ENCODE measurements around the gene ZNF800. TPM values are rescaled to one million over a fixed set of nuclear protein-coding genes. Genes with fewer than 3 reads are reported as not detected.

Gene ZNF800
- total RNA-seq, 1 donor: 37.5 TPM

GRCh38 chr7:127322351-127322750 lies 70.2 kb downstream of the ZNF800 start:
- DNase-seq (ENCODE audit: low read depth): no peak
- TF ChIP-seq, protein P1, sequence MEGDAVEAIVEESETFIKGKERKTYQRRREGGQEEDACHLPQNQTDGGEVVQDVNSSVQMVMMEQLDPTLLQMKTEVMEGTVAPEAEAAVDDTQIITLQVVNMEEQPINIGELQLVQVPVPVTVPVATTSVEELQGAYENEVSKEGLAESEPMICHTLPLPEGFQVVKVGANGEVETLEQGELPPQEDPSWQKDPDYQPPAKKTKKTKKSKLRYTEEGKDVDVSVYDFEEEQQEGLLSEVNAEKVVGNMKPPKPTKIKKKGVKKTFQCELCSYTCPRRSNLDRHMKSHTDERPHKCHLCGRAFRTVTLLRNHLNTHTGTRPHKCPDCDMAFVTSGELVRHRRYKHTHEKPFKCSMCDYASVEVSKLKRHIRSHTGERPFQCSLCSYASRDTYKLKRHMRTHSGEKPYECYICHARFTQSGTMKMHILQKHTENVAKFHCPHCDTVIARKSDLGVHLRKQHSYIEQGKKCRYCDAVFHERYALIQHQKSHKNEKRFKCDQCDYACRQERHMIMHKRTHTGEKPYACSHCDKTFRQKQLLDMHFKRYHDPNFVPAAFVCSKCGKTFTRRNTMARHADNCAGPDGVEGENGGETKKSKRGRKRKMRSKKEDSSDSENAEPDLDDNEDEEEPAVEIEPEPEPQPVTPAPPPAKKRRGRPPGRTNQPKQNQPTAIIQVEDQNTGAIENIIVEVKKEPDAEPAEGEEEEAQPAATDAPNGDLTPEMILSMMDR (IDR thresholded peaks at IDR 0.05; ENCODE audit: insufficient read depth, low read length): no peak
- H3K4me3 ChIP-seq (ENCODE audit: low read depth, low read length): no peak overlapping the region

DNA sequence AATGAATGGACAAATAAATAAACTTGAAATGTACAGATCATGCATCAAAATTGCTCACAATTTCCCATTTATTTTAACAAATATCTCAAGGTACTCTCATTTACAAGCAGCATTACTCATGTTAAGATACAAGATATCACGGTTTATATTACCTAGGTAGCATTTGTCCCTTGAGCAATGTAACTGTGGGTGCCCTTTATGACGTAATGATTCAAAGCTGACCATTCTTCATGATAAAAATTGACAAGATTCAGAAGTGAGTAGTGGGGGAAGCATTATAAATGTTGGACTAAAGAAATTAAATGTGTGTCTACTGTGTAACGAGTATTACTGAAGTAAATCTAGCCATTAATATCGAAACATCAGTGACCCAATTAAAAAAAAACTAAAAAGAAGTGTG lies 71.5 kb downstream of the ZNF800 start:
- no peak for DNase-seq (ENCODE audit: low read depth)
- no peak overlapping the region for H3K4me3 ChIP-seq (ENCODE audit: low read depth, low read length)
- TF ChIP-seq, protein P1 (IDR thresholded peaks at IDR 0.05; ENCODE audit: insufficient read depth, low read length): no peak

Other genes with a start within 250 kb of the ZNF800 start
- 0.36 TPM in 1 of 2 replicates, not detected in the other for gene GRM8, start 139.8 kb downstream of the ZNF800 start, total RNA-seq (ENCODE audit: low replicate concordance)
- 16.1 and 27.7 TPM in 2 replicates for gene GCC1, start 192.9 kb upstream of the ZNF800 start, total RNA-seq (ENCODE audit: low replicate concordance)
- gene ARF5, start 195.7 kb upstream of the ZNF800 start, total RNA-seq (ENCODE audit: low replicate concordance): 43.6 and 105 TPM in 2 replicates
- 3.6 and 3.9 TPM in 2 replicates for gene FSCN3, start 201.0 kb upstream of the ZNF800 start, total RNA-seq (ENCODE audit: low replicate concordance)
- gene PAX4, start 225.4 kb upstream of the ZNF800 start, total RNA-seq (ENCODE audit: low replicate concordance): not detected in 2 replicates